Glutamatergic neuron (in vitro differentiated cells): ENCODE measurements around the gene ZNF282. TPM values are rescaled to one million over a fixed set of nuclear protein-coding genes. Genes with fewer than 3 reads are reported as not detected.

Experiments used
- DNase-seq: peaks from one replicate; pipeline ENCODE4 v3.0.0; 2022
- H3K27ac Mint-ChIP-seq: one replicate; pipeline ENCODE4 v1.8.0; 2020; ENCODE audit warnings: mild to moderate bottlenecking, mixed read lengths, inconsistent platforms; ENCODE audit not compliant: unreplicated experiment
- H3K27me3 Mint-ChIP-seq: one replicate; pipeline ENCODE4 v1.8.0; 2020; ENCODE audit warnings: mild to moderate bottlenecking, moderate library complexity, mixed read lengths, inconsistent platforms; ENCODE audit not compliant: unreplicated experiment
- H3K36me3 Mint-ChIP-seq: one replicate; pipeline ENCODE4 v1.8.0; 2020; ENCODE audit warnings: mild to moderate bottlenecking, mixed read lengths, inconsistent platforms; ENCODE audit not compliant: unreplicated experiment
- H3K4me1 Mint-ChIP-seq: one replicate; pipeline ENCODE4 v1.8.0; 2020; ENCODE audit warnings: mild to moderate bottlenecking, low read depth, mixed read lengths, inconsistent platforms; ENCODE audit not compliant: unreplicated experiment
- H3K4me3 Mint-ChIP-seq: one replicate; pipeline ENCODE4 v1.8.0; 2020; ENCODE audit warnings: mild to moderate bottlenecking, mixed read lengths, inconsistent platforms; ENCODE audit not compliant: unreplicated experiment
- H3K9me3 Mint-ChIP-seq: one replicate; pipeline ENCODE4 v1.8.0; 2020; ENCODE audit warnings: mild to moderate bottlenecking, moderate library complexity, mixed read lengths, inconsistent platforms; ENCODE audit not compliant: unreplicated experiment
- total RNA-seq: library from RNA; stranded (reverse); fragmentation: NEBNext Ultra II Directional; extraction: Animal tissue kit (Norgen Biotek cat#: 25700); gene quantifications from one replicate; pipeline ENCODE4 v1.2.1, GENCODE V29; 2021; ENCODE audit not compliant: unreplicated experiment
- TF ChIP-seq, protein P1 (sequence below): fragments of 200-600 bp; sonication (generic); IDR thresholded peaks from one replicate; pipeline ENCODE4 v1.5.0; 2021; ENCODE audit not compliant: partially characterized antibody, unreplicated experiment

The ZNF282 gene
- total RNA-seq, 1 donor from 2014 or later: 22.9 TPM

DNA sequence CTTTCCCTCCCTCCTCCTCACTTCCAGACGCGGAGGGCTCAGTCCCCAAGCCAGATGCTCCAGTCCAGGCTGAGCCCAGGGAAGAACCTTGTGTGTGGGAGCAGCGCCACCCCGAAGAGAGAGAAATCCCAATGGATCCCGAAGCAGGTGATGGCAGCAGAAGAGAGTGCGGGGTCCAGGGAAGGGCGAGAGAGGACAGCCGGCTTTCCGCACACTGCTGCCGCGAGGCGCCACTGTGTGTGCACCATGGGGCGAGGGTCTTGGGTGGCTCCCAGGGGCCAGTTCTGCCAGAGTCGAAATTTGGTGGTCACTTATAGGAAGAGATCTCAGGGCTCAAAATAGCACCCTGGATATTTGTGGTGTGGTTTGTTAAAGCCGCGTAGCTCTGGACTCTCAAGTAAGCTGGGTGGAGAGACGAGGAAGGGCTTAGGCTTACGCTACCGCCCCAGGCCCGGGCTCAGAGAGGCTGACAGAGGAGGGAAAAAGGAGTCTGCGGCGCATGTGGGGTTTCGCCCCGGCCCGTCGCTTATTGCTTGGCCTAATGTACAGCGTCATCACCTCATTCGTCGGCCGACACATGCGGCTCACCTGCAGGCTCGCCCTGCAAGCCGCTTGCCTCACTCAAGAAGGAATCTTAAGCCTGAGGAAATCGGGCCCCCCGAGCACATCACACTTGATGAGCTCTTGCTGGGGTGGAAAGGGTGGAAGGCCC, 12.1 kb downstream of the ZNF282 start:
- H3K4me1 Mint-ChIP-seq: peaks cover 2% of the 10 kb centered on the region
- DNase-seq: no peak
- TF ChIP-seq, protein P1, sequence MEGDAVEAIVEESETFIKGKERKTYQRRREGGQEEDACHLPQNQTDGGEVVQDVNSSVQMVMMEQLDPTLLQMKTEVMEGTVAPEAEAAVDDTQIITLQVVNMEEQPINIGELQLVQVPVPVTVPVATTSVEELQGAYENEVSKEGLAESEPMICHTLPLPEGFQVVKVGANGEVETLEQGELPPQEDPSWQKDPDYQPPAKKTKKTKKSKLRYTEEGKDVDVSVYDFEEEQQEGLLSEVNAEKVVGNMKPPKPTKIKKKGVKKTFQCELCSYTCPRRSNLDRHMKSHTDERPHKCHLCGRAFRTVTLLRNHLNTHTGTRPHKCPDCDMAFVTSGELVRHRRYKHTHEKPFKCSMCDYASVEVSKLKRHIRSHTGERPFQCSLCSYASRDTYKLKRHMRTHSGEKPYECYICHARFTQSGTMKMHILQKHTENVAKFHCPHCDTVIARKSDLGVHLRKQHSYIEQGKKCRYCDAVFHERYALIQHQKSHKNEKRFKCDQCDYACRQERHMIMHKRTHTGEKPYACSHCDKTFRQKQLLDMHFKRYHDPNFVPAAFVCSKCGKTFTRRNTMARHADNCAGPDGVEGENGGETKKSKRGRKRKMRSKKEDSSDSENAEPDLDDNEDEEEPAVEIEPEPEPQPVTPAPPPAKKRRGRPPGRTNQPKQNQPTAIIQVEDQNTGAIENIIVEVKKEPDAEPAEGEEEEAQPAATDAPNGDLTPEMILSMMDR: no peak
- peaks cover 12% of the 10 kb centered on the region for H3K36me3 Mint-ChIP-seq
- no peak overlapping the region for H3K27ac Mint-ChIP-seq
- peaks cover 1% of the 10 kb centered on the region for H3K27me3 Mint-ChIP-seq
- H3K9me3 Mint-ChIP-seq: peaks cover 2% of the 10 kb centered on the region
- no peak overlapping the region for H3K4me3 Mint-ChIP-seq

- H3K36me3 Mint-ChIP-seq: peaks cover 5% of the 10 kb centered on the region
- peak overlapping the region; percentile 65 for H3K27ac Mint-ChIP-seq
- peak overlapping the region; percentile 39 for H3K4me3 Mint-ChIP-seq
Measured at GRCh38 chr7:149209518-149210269, 14.3 kb downstream of the ZNF282 start.

GRCh38 chr7:149210551-149210950, 15.2 kb downstream of the ZNF282 start:
- Mint-ChIP-seq H3K36me3 (peaks cover 3% of the 10 kb centered on the region), H3K27me3 (peaks cover 2% of the 10 kb centered on the region), H3K4me3 (no peak overlapping the region), H3K9me3 (peaks cover 2% of the 10 kb centered on the region), H3K4me1 (no peaks in the 10 kb centered on the region), H3K27ac (no peak overlapping the region)
- no peak for DNase-seq
- TF ChIP-seq, protein P1: no peak

More at GRCh38 chr7:149209518-149210269, 14.3 kb downstream of the ZNF282 start:
- DNase-seq: peak; percentile 87
- Mint-ChIP-seq H3K27me3 (peaks cover 2% of the 10 kb centered on the region), H3K9me3 (peaks cover 2% of the 10 kb centered on the region), H3K4me1 (no peaks in the 10 kb centered on the region)
- TF ChIP-seq, protein P1: peak; percentile 78

DNA sequence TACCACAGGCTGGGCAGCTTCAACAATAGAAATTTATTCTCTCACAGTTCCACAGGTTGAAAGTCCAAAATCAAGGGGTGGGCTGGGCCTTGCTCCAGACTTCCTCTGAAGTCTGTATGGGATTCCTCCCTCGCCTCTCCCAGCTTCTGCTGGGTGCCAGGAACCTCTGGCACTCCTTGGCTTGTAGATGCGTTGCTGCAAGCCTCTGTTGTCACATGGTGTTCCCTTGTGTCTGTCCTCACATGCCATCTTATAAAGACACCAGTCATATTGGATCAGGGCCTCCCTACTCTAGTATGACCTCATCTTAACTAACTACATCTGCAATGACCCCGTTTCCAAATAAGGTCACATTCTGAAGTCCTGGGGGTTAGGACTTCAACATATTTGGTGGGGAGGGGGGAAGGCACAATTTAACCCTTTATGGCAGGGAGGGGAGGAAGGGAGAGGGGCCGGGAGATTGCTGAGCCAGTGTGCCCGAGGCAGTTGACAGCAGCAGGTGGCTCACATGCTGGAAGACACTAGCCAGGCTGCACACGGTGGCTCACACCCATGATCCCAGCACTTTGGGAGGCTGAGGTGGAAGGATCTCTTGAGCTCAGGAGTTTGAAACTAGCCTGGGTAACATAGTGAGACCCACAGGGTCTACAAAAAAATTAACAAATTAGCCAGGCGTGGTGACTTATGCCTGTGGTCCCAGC, 18.8 kb downstream of the ZNF282 start:
- H3K4me3 Mint-ChIP-seq: no peak overlapping the region
- TF ChIP-seq, protein P1: no peak
- H3K4me1 Mint-ChIP-seq: no peaks in the 10 kb centered on the region
- no peak overlapping the region for H3K27ac Mint-ChIP-seq
- H3K36me3 Mint-ChIP-seq: peaks cover 1% of the 10 kb centered on the region
- no peaks in the 10 kb centered on the region for H3K9me3 Mint-ChIP-seq
- no peak for DNase-seq
- peaks cover 2% of the 10 kb centered on the region for H3K27me3 Mint-ChIP-seq
